MG63 (cell line): ENCODE measurements around the gene SLF1. TPM values are rescaled to one million over a fixed set of nuclear protein-coding genes. Genes with fewer than 3 reads are reported as not detected.

Experiments used
- DNase-seq: peaks from one replicate; pipeline ENCODE4 v3.0.0-alpha.2; 2020
- H3K27me3 ChIP-seq: fragments of 250-450 bp; sonication (Bioruptor Pico); 2 replicates; pipeline ENCODE4 v1.5.1; 2020; ENCODE audit warnings: mild to moderate bottlenecking, moderate library complexity
- H3K36me3 ChIP-seq: fragments of 250-450 bp; sonication (Bioruptor Pico); 2 replicates; pipeline ENCODE4 v1.5.1; 2020; ENCODE audit warnings: mild to moderate bottlenecking, moderate library complexity
- H3K4me3 ChIP-seq: fragments of 250-450 bp; sonication (Bioruptor Pico); 2 replicates; pipeline ENCODE4 v1.5.1; 2020; ENCODE audit warnings: mild to moderate bottlenecking, moderate library complexity
- H3K9me3 ChIP-seq: fragments of 250-450 bp; sonication (Bioruptor Pico); 2 replicates; pipeline ENCODE4 v1.5.1; 2020; ENCODE audit warnings: mild to moderate bottlenecking, moderate library complexity
- total RNA-seq: library from RNA; depleted of rRNA; stranded (reverse); fragments of >200 nt; shearing (Covaris generic); gene quantifications from 2 replicates; pipeline ENCODE4 v1.2.3, GENCODE V29; 2014; ENCODE audit warnings: low replicate concordance

Gene SLF1
- total RNA-seq, 1 experiment from 2014 or later: 8.6 TPM

- H3K9me3 ChIP-seq: no peaks in the 10 kb centered on the region
- H3K27me3 ChIP-seq: no peaks in the 10 kb centered on the region
- DNase-seq: no peak
- peaks cover 13% of the 10 kb centered on the region for H3K36me3 ChIP-seq
- no peak overlapping the region for H3K4me3 ChIP-seq
These were observed 74.1 kb downstream of the SLF1 start for GRCh38 chr5:94692581-94692980.

DNA sequence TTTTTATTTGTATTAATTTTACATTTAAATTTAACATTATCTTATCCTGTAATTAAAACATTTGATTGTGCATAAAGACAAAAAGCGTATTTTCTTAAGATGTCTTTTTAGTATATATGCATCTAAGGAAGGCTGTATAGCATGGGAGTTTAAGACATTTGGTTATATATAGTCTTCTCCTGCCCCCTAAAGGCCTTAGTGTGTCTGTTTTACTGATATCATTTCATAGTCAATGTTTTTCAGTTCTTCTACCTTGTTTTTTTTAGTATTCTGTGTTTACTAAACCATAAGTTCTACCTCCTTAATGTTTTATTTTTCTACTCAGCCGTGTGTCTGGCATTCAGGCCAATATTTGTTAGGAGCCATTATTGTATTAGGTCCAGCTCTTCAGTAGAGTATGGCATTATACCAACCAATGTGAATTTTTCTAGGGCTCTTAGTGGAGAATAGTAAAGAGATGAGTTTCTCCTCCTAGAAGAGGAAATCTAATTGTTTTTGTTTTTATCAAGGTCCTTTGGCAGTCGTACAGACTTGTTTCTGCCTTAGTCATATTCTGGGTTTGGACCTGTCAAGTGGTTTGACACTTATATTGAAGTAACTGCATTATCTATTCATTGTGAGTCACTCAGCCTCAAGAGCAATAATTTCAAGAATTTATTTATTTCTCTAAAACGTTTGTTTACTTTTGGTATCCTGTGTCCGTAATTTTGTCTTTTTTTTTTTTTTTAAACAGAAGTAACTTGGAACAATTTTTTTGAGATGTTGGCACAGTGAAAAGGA is 74.8 kb downstream of the SLF1 start:
- no peak overlapping the region for H3K4me3 ChIP-seq
- H3K9me3 ChIP-seq: no peaks in the 10 kb centered on the region
- peak; percentile 60 for DNase-seq
- peaks cover 13% of the 10 kb centered on the region for H3K36me3 ChIP-seq
- H3K27me3 ChIP-seq: no peaks in the 10 kb centered on the region

- Histone ChIP-seq H3K9me3 (no peaks in the 10 kb centered on the region), H3K27me3 (no peaks in the 10 kb centered on the region), H3K36me3 (peaks cover 6% of the 10 kb centered on the region), H3K4me3 (no peak overlapping the region)
- no peak for DNase-seq
These were observed 75.4 kb downstream of the SLF1 start for GRCh38 chr5:94693845-94694370.

DNA sequence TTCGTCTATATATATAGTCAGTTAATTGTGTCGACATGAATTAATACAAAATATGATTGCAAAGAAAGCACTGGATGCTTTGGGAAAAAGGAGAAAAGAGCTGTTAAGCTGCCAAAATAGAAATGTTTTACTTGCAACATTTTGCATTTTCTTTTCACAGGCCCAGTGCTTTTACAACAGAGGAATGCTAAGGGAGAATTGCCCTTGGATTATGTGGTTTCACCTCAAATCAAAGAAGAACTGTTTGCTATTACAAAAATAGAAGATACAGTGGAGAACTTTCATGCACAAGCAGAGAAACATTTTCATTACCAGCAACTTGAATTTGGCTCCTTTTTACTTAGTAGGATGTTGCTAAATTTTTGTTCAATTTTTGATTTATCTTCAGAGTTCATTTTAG is 76.2 kb downstream of the SLF1 start:
- DNase-seq: no peak
- Histone ChIP-seq H3K36me3 (peaks cover 4% of the 10 kb centered on the region; the same call in 1 of the 2 replicates), H3K4me3 (no peak overlapping the region), H3K27me3 (no peaks in the 10 kb centered on the region), H3K9me3 (no peaks in the 10 kb centered on the region)

GRCh38 chr5:94698197-94698596 is 79.7 kb downstream of the SLF1 start:
- no peaks in the 10 kb centered on the region for H3K27me3 ChIP-seq

GRCh38 chr5:94699562-94699961 is 81.1 kb downstream of the SLF1 start:
- Histone ChIP-seq H3K4me3 (no peak overlapping the region), H3K27me3 (no peaks in the 10 kb centered on the region), H3K36me3 (peaks cover 4% of the 10 kb centered on the region; the same call in 1 of the 2 replicates), H3K9me3 (no peaks in the 10 kb centered on the region)
- DNase-seq: no peak

More at GRCh38 chr5:94698197-94698596, 79.7 kb downstream of the SLF1 start:
- Histone ChIP-seq H3K9me3 (no peaks in the 10 kb centered on the region), H3K4me3 (no peak overlapping the region), H3K36me3 (peaks cover 4% of the 10 kb centered on the region; the same call in 1 of the 2 replicates)
- no peak for DNase-seq

- DNase-seq: no peak
- Histone ChIP-seq H3K36me3 (no peaks in the 10 kb centered on the region), H3K27me3 (no peaks in the 10 kb centered on the region), H3K9me3 (no peaks in the 10 kb centered on the region), H3K4me3 (no peak overlapping the region)
These were observed 82.1 kb downstream of the SLF1 start for GRCh38 chr5:94700592-94700991.

DNA sequence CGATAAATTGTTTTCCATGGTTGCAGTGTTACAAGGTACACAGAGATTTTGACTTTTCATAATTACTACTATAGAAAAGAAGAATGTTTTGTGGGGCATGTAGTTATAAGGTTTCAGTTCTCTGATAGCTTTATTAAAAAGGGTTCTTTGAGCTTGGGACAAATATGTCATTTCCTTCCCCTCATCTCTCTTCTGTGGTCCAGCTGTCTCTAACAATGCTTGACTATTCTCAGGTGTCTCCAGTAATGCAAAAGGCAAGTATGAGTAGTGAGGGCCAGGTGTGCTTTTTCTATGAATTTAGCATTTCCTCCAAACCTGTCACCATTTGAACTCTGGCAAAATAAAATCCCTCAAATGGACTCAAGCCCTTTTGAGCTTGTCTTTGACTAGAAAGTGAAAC is 84.3 kb downstream of the SLF1 start:
- Histone ChIP-seq H3K36me3 (no peaks in the 10 kb centered on the region), H3K27me3 (no peaks in the 10 kb centered on the region), H3K4me3 (no peak overlapping the region), H3K9me3 (no peaks in the 10 kb centered on the region)
- DNase-seq: no peak

DNA sequence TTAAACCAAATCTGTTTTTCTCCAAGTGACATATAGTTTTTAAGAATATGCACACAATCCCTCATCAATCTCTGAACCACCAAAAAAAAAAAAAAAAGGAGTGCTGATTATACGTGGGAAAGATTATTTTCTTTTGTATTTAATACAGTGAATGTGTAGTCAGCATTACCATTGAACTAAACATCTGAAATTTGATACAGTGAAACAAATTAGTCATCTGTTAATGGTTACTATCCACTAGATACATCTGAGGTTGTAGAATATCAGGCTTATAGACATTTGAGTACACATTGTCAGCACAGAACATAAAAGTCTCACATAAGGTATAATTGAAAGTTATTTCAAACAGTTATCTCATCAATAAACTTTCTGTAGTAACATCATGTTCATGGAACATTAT is 87.0 kb downstream of the SLF1 start:
- Histone ChIP-seq H3K4me3 (no peak overlapping the region), H3K27me3 (no peaks in the 10 kb centered on the region), H3K9me3 (no peaks in the 10 kb centered on the region), H3K36me3 (peaks cover 12% of the 10 kb centered on the region)
- no peak for DNase-seq

- DNase-seq: no peak
- H3K36me3 ChIP-seq: peaks cover 12% of the 10 kb centered on the region
- no peaks in the 10 kb centered on the region for H3K9me3 ChIP-seq
- no peaks in the 10 kb centered on the region for H3K27me3 ChIP-seq
- no peak overlapping the region for H3K4me3 ChIP-seq
These were observed 88.9 kb downstream of the SLF1 start for GRCh38 chr5:94707359-94707758.

- Histone ChIP-seq H3K27me3 (no peaks in the 10 kb centered on the region), H3K4me3 (no peak overlapping the region), H3K36me3 (peaks cover 12% of the 10 kb centered on the region), H3K9me3 (no peaks in the 10 kb centered on the region)
- no peak for DNase-seq
These were observed 90.8 kb downstream of the SLF1 start for GRCh38 chr5:94709277-94709676.

- H3K9me3 ChIP-seq: no peaks in the 10 kb centered on the region
- DNase-seq: no peak
- peaks cover 12% of the 10 kb centered on the region for H3K36me3 ChIP-seq
- H3K27me3 ChIP-seq: no peaks in the 10 kb centered on the region
- no peak overlapping the region for H3K4me3 ChIP-seq
These were observed 93.3 kb downstream of the SLF1 start for GRCh38 chr5:94711785-94712184.

- Histone ChIP-seq H3K36me3 (no peaks in the 10 kb centered on the region; the same call in none of the 2 replicates), H3K9me3 (no peaks in the 10 kb centered on the region), H3K27me3 (no peaks in the 10 kb centered on the region), H3K4me3 (no peak overlapping the region)
- DNase-seq: no peak
These were observed 97.3 kb downstream of the SLF1 start for GRCh38 chr5:94715768-94716167.

GRCh38 chr5:94725142-94725541 is 106.7 kb downstream of the SLF1 start:
- Histone ChIP-seq H3K36me3 (no peaks in the 10 kb centered on the region), H3K27me3 (peaks cover 15% of the 10 kb centered on the region), H3K4me3 (no peak overlapping the region), H3K9me3 (no peaks in the 10 kb centered on the region)
- no peak for DNase-seq

DNA sequence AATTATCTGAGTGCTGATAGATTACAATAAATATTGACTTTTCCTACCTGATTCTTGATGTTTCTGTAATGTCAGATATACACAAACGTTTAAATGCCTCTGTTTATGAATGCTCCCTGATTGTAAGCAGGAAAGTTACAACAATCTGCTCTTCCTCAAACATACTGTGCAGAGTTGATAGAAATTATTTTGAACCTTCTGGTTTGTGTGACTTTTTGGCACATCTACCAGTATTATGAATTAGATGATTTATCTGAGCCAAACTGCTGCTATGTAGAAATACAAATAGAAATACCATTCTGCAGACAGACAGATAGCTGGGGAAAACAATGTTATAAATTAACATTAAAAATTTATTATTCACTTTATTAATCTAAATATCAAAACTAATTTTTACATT is 113.0 kb downstream of the SLF1 start:
- H3K4me3 ChIP-seq: no peak overlapping the region
- DNase-seq: no peak
- no peaks in the 10 kb centered on the region for H3K36me3 ChIP-seq
- no peaks in the 10 kb centered on the region for H3K27me3 ChIP-seq
- no peaks in the 10 kb centered on the region for H3K9me3 ChIP-seq

DNA sequence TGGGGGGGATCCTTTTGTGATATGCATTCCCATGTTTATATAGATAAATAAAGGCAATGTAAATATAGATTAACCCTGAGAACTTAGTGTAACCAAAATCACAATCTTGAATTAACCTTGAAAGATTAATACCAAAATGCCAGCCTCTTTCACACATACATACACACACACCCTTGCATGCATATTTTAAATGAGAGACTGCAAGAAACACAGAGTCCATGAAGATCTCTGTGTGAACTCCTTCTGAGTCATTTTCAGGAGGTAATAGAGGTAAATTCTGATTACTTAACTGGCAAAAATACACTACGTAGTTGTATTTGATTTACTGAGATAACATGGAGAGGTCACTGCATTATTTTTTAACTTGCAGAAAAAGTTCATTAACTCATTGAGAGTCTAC is 118.0 kb downstream of the SLF1 start:
- Histone ChIP-seq H3K4me3 (no peak overlapping the region), H3K27me3 (no peaks in the 10 kb centered on the region; the same call in 1 of the 2 replicates), H3K36me3 (no peaks in the 10 kb centered on the region), H3K9me3 (no peaks in the 10 kb centered on the region)
- DNase-seq: no peak

DNA sequence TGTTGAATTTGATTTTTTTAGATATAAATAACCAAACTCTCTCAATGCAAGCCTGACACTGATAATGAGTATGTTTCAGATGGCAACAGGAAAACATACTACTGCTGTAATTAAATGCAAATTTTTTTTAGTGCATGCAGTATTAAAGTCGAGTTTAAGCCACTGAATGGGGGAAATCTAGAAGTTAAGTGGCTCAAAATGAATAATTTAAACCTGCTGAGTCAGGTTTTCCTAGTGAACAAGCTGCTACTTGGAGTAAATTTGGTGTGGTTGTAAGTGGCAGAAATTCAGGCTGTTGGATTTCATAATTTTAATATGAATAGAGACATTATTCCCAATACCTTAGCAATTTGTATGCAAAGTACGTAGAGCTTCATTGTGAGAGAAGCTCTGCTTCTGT is 121.8 kb downstream of the SLF1 start:
- DNase-seq: no peak
- no peaks in the 10 kb centered on the region for H3K9me3 ChIP-seq
- H3K27me3 ChIP-seq: no peaks in the 10 kb centered on the region; the same call in none of the 2 replicates
- no peak overlapping the region for H3K4me3 ChIP-seq
- no peaks in the 10 kb centered on the region for H3K36me3 ChIP-seq

- H3K36me3 ChIP-seq: no peaks in the 10 kb centered on the region
- no peaks in the 10 kb centered on the region for H3K9me3 ChIP-seq
- no peak overlapping the region for H3K4me3 ChIP-seq
- no peaks in the 10 kb centered on the region; the same call in none of the 2 replicates for H3K27me3 ChIP-seq
- no peak for DNase-seq
These were observed 124.4 kb downstream of the SLF1 start for GRCh38 chr5:94742852-94743251.
